ENCODE results near the gene LAMP1. TPM values are rescaled to one million over a fixed set of nuclear protein-coding genes. Genes with fewer than 3 reads are reported as not detected.

Gene LAMP1
- total and polyA plus RNA-seq, 2 of the 4 experiments (the other 2 are of a cell fraction): 60.6 to 229 TPM

GRCh38 chr13:113353254-113353653, 56.2 kb downstream of the LAMP1 start:
- no peak overlapping the region for H2BK5ac ChIP-seq (ENCODE audit: low read depth, low read length, poor library complexity, severe bottlenecking)
- no peak overlapping the region for H3K4ac ChIP-seq (ENCODE audit: low read depth, low read length)
- H3K9ac ChIP-seq (ENCODE audit: low read depth, low read length): no peak overlapping the region
- no peaks in the 10 kb centered on the region for H3K36me3 ChIP-seq (ENCODE audit: control insufficient read depth, insufficient read depth, low read length)
- no peak overlapping the region for H3K4me2 ChIP-seq (ENCODE audit: low read depth, low read length)
- BruUV-seq (replicated peaks): no TSS peak
- ATAC-seq (ENCODE audit: low read depth) (no peak), DNase-seq (no peak)
- H4K91ac ChIP-seq (ENCODE audit: insufficient read depth, low read depth, low read length): no peak overlapping the region
- CTCF ChIA-PET: no interaction called here
- no peaks in the 10 kb centered on the region for H3K79me1 ChIP-seq (ENCODE audit: low read depth in 1 of 2, low read length in 2 of 2)
- no peak overlapping the region for H3K23ac ChIP-seq (ENCODE audit: low read depth, low read length)
- no peak overlapping the region for H2AFZ ChIP-seq (replicated peaks; ENCODE audit: low read length, poor library complexity)
- no peak overlapping the region for H3K27ac ChIP-seq (ENCODE audit: insufficient read depth, low read length)
- no peak overlapping the region for H2BK120ac ChIP-seq (ENCODE audit: low read depth, low read length)
- H2AK5ac ChIP-seq (ENCODE audit: low read depth, low read length): no peak overlapping the region
- peaks cover 3% of the 10 kb centered on the region; the same call in 1 of the 2 replicates for H3K27me3 ChIP-seq (ENCODE audit: control insufficient read depth, insufficient read depth, low read length)
- no peak overlapping the region for H3K14ac ChIP-seq (replicated peaks; ENCODE audit: low read depth, low read length)
- H4K20me1 ChIP-seq (ENCODE audit: insufficient read depth, low read length): no peaks in the 10 kb centered on the region
- H2AK9ac ChIP-seq (replicated peaks; ENCODE audit: low read depth, low read length, poor library complexity): no peak overlapping the region
- H4K8ac ChIP-seq (ENCODE audit: low read depth in 2 of 2, low read length in 2 of 2): no peak overlapping the region
- TF ChIP-seq, protein P1, sequence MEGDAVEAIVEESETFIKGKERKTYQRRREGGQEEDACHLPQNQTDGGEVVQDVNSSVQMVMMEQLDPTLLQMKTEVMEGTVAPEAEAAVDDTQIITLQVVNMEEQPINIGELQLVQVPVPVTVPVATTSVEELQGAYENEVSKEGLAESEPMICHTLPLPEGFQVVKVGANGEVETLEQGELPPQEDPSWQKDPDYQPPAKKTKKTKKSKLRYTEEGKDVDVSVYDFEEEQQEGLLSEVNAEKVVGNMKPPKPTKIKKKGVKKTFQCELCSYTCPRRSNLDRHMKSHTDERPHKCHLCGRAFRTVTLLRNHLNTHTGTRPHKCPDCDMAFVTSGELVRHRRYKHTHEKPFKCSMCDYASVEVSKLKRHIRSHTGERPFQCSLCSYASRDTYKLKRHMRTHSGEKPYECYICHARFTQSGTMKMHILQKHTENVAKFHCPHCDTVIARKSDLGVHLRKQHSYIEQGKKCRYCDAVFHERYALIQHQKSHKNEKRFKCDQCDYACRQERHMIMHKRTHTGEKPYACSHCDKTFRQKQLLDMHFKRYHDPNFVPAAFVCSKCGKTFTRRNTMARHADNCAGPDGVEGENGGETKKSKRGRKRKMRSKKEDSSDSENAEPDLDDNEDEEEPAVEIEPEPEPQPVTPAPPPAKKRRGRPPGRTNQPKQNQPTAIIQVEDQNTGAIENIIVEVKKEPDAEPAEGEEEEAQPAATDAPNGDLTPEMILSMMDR (conservative IDR thresholded peaks at IDR 0.05; ENCODE audit: low read depth, low read length): no peak
- TF ChIP-seq MAZ (IDR thresholded peaks at IDR 0.05; ENCODE audit: borderline replicate concordance, low read depth, low read length) (no peak), RFX5 (IDR thresholded peaks at IDR 0.05; ENCODE audit: low read depth, low read length) (no peak), SMC3 (IDR thresholded peaks at IDR 0.05; ENCODE audit: low read depth, low read length) (no peak), CEBPB (IDR thresholded peaks at IDR 0.05; ENCODE audit: low read depth, low read length) (no peak), BHLHE40 (IDR thresholded peaks at IDR 0.05; ENCODE audit: low read depth, low read length) (no peak), MAFK (IDR thresholded peaks at IDR 0.05; ENCODE audit: low read depth, low read length) (no peak), RCOR1 (IDR thresholded peaks at IDR 0.05; ENCODE audit: insufficient replicate concordance, low read length) (no peak), NFE2L2 (IDR thresholded peaks at IDR 0.05; ENCODE audit: low read depth, low read length) (no peak), POLR2A (IDR thresholded peaks at IDR 0.05; ENCODE audit: low read depth, low read length) (no peak), MXI1 (IDR thresholded peaks at IDR 0.05; ENCODE audit: borderline replicate concordance, low read depth, low read length) (no peak), CHD1 (IDR thresholded peaks at IDR 0.05; ENCODE audit: low read depth, low read length) (no peak), RAD21 (IDR thresholded peaks at IDR 0.05; ENCODE audit: low read length) (no peak)
- H2BK20ac ChIP-seq (ENCODE audit: low read depth, low read length): no peak overlapping the region
- H2BK15ac ChIP-seq (ENCODE audit: low read depth, low read length): no peak overlapping the region
- H3K56ac ChIP-seq (ENCODE audit: extremely low read depth, insufficient read depth, low read length): no peak overlapping the region
- H3K9me1 ChIP-seq (ENCODE audit: insufficient read depth, low read length): no peaks in the 10 kb centered on the region
- 91% methylated on average over 4 of the region's 12 CpGs; no CpG with 5 or more reads in 1 of the 2 experiments for WGBS, 2 experiments (ENCODE audit: extremely low coverage in 2 of 2, insufficient read length in 1 of 2)
- intact Hi-C loops (cut with micrococcal nuclease): no loop called here
- H3K4me3 ChIP-seq (ENCODE audit: insufficient read depth, low read depth, low read length): no peak overlapping the region
- dilution Hi-C loops (cut with HindIII; ENCODE audit: low sequenced_read_pairs, unreplicated experiment): no loop called here
- H4K5ac ChIP-seq (ENCODE audit: low read depth, low read length): no peak overlapping the region
- H3K4me1 ChIP-seq (ENCODE audit: control insufficient read depth, insufficient read depth, low read length): no peaks in the 10 kb centered on the region; the same call in 1 of the 2 replicates
- POLR2A ChIA-PET (ENCODE audit: unreplicated experiment): no interaction called here
- peaks cover under 1% of the 10 kb centered on the region; the same call in 1 of the 2 replicates for H3K9me3 ChIP-seq (ENCODE audit: control insufficient read depth, insufficient read depth, low read length)
- in situ Hi-C loops (cut with MboI; ENCODE audit: low sequenced_read_pairs): no loop called here
- H3K18ac ChIP-seq (ENCODE audit: low read depth, low read length): no peak overlapping the region
